ENCODE results near the gene CEMIP.
A peak's percentile ranks its signal among the peaks of the same experiment; 100 is the strongest.

The CEMIP gene

DNA sequence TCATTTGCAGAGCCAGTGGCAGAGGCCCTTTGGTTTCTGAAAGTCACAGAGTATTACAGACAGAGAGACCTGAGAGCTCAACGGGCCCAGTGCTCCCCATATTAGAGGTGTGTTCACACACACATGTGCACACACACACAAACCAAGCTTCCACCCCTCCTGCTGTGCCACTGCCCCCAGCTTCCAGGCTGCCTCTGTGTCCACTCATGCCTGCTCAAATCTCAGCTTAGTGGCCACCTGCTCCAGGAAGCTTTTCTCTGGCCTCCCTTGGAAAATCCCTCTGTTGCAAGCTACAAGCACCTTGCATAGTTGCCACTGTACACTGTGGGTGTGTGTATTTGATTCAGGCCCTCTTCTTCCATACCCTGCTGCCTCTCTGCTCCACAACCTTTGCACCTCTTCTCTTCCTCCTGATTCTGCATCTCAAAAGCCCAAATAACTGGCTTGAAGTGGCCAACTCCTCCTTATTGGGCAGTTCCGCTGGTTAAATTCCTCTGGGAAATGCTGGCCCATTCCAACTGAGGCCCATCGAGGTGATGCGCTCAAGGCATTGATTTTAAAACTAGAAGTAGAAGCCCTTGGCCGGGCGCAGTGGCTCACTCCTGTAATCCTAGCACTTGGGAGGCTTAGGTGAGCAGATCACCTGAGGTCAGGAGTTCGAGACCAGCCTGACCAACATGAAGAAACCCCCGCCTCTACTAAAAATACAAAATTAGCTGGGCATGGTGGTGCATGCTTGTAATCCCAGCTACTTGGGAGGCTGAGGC lies 187.4 kb downstream of the CEMIP start:
- peak; percentile 61 for DNase-seq

DNA sequence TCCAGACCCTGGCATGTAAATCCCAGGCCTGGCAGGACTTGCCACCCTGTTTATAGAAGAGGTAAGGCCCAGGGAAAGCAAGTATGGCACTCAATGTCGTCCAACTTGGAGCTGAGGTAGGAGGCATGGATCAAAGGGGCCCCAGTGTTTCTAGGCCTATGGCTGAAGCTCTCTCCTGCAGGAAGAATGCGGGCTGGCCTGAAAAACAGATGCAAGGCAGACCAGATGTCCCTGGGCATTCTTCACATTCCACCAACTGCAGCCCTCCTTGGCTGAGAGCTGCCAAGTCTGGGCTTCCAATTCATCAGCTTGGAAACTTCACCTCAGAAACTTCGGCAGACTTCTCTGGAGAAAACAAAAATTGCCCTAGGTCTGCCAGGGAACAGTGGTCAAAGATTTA lies 188.3 kb downstream of the CEMIP start:
- DNase-seq: peak; percentile 52

DNA sequence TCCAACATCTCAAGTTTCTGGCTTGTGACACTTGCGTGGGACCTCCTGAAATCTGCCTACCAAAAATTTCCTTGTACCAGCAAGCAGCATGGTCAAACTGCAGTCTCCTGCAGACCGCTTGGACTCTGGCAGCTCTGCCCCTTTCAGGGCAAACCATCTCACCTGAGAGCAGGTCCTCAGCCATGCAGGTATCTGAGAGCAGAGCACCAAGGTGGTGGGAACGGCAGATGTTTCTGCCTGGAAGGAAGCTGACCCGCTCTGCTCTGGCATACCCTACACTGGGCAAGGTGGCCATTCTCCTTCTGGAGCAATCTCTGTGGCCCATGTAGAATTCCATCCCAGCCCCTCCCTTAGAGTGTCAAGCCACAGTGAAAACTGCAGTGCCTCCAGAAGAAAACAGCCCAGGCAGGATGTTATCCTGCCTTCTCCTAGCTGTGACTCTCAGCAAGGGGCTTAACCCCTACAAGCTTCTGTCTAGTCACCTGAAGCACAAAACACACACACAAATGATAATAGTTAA lies 188.9 kb downstream of the CEMIP start:
- no peak for DNase-seq

DNA sequence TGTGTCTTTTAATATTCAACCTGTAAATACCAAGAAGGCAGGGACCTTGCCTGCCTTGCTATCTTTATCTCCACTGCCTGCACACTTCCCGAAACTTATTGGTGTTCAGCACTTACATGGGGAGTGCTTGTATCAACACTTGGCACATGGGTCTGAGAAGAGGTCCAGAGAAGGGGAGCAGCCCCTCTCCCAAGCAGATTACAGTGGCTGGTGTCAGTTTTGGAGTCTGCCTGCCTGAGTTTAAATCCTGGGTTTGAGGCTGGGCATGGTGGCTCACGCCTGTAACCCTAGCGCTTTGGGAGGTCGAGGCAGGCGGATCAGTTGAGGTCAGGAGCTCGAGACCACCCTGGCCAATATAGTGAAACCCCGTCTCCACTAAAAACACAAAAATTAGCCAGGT lies 190.1 kb downstream of the CEMIP start:
- DNase-seq: no peak

DNA sequence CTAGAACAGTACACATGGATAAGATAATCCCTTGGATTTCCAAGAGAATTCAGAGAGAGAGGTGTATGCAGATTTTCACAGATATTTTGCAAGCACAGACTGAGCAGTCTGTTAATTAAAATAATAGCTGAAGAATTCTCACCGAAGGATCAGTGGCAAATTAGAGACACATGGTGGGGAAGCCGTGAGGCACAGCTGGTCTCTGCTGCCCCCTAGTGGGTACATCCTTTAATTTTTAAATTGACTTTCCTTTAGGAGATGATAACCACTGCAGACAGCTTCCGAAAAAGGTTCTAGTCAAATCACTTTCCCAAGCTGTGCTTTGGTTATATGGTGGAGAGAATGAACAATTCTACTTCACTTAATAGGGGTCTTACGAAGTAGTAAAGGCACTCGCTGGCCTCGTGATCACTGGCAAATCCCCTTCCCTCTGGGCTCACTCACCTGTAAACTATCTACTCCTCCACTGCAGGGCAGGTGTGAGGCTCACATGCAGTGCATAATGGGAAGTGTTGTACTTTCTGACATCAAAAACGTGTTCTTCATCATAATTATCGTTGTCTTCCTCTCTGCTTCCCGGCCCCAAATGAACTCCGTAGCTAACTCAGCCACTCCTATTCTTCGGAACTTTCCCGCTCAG lies 191.0 kb downstream of the CEMIP start:
- DNase-seq: peak; percentile 93

DNA sequence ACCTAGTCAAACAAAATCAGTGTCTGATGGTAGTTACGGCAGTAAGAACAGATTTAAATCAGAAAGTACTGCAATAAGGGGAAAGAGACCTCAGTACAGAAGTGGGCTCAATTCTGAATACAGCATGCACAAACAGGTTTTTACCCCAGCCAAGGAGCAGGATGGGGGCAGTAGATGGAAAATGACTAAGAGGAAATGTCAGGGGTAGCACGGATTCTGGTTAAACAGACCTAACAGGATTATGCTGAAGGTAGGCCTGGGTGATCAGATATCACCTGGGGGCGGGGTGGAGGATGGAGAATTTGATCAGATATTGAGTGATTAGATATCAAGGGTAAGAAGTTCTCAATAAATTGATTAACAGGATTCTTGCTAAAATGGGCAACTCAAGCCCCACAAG lies 191.5 kb downstream of the CEMIP start:
- DNase-seq: no peak

DNA sequence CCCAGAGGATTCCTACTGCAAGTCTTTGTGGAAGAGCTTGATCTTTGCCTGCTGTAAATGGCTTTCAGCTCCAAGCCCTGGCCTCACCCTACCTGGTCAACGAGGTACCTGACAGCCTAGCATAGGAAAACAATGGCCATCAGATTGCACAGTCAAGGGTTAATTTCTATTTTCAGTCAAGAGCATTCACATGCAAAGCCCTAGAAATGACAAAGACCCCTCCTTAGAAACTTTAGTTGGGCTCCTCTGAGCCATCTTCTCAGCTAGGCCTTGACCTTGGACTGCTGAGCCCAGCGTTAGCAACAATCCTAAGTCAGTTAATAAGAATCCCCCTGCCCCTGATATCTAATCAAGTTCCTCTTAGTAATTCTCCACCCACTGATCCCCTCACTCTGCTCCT lies 192.0 kb downstream of the CEMIP start:
- DNase-seq: no peak

DNA sequence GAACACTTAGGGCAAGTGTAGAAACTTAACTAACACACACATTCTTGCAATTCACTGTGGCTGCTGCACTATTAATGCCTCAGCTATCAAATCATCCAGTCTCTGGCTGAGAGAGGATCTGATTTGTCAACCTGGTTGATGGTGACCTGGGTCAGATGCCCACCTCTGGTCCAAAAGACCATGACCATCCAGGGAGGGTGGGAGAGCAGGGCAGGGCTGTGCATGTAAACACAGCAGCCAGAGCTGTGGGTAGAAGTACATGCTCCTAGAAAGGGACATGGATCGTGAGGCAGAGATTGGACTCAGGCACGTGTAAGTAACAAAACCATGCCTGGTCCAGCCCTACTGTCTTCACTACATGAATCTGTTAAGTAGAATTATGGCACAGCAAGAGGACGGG lies 193.1 kb downstream of the CEMIP start:
- DNase-seq: no peak

DNA sequence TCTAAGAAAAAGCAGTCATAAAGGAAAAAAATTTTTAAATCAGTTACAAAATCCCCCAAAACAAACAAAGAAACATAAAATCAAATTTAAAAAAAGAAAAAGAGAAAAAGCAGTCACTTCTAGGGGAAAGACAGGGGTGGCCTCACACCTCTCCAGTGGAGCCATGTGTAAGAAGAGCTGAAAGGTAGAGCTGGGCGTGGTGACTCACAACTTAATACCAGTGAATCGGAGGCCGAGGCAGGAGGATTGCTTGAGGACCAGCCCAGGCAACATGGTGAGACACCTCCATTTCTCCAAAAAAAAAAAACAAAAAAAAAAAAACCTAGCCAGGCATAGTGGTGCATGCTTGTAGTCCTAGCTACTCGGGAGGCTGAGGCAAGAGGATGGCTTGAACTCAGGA lies 195.7 kb downstream of the CEMIP start:
- DNase-seq: no peak

DNA sequence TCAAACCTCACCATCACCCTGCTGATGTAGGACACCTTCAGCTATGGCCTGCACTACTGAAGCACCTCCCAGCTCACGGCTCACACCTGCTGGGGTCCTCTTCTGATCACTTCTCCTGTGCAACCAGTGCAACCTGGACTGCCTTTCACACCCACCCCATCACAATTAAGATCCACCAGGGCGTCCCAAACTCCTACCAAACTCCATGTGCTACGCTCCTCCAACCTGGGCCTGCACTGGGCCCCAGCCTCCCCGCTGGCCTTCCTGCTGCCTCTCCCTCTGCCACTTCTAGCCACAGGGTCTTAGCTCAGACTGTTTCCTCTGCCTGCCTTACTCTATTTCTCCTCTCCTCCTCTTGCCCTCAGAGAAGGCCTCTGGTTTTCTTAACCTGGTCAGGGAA lies 197.7 kb downstream of the CEMIP start:
- no peak for DNase-seq

DNA sequence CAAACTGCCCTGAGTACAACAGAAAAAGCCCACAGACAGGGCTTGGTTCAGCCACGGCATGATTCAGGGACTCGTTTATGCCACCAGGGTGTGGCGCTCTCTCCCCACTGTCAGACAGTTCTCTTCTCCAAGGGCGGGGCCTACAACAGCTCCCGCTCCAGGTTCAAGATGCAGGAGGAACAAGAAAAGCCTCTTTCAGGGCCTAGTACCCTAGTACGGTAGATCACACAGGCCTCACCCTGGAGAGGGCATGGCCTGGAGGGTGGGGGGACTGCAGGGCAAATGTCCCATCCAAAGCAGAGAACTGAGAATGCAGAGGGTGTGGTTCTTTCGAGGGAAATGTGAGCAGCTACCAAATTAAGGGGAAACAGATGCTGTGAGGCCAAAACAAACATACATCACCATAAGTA lies 198.5 kb downstream of the CEMIP start:
- peak; percentile 75 for DNase-seq

DNA sequence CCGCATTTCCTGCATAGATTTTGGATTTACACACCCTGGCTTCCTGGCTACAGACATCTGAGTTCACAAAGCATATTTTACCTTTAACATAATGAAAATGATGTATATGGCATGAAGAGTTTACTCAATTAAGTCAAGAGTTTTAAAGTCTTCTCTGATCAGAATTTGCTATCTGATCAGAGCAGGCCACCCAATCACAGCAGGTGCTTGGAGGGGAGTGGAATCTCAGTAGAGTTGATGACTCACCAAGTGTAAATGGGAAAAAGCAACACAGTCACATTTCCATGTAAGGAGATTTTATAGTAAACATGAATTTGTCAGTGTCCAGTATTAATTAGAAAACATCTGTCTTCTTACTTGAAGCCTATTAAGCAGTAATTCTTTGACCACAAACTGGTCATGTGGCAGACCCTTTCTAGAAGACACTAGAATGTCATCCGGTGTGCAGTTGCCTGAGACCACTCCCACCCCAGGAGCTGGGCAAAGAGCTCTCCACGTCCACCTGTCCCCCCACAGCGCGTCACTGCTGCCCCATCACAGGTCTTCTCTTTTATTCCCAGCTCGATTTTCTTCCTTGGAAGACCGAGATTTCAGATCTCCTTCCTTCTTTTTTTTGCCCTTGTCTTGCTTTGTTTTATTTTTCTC lies 199.6 kb downstream of the CEMIP start:
- no peak for DNase-seq

DNA sequence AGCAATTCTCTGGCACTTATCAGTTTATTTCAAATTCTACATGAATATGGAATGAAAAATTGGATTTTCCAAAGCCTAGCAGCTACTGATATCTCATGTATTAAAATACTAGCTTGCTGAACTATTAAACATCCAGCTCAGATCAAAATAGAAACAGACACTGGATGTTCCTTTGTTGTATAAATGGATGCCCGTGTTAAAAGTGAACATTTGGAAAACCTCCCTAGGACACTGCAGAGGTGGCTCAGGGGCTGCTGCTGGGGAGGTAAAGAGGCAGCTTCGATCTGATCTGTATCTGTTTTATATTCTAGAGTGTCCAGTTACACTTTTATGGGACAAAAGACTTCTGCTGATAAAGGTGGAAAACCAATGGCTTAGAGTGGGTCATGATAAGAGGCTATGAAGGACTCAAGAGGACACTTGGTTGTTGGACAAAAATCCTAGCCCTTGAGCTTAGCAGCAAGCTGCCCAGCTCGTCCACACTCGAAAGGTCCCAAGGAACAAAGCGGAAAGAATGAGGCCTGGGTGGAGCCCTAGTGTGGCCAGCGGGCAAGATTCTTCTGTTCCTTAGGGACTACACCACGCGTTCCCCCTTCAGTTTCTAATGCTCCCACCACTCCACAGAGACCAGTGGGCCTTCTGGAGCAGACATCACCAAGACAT lies 200.5 kb downstream of the CEMIP start:
- no peak for DNase-seq

DNA sequence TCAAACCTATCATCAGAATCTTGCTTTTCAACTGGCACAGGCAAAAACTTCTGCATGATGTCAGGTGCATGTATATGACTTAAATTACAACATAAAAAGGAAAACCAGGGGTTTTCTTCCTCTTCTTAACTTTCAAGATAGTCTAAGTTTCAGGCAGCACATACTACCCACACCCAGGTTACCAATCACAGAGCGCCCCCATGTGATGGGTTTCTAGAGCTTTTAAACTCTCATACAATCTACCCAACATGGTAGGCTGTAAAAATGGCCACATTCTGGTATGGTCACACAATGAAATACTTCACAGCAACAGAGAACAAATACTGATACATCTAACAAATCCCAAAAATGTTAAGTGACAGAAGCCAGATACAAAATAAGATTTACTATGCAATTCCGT lies 203.0 kb downstream of the CEMIP start:
- no peak for DNase-seq

DNA sequence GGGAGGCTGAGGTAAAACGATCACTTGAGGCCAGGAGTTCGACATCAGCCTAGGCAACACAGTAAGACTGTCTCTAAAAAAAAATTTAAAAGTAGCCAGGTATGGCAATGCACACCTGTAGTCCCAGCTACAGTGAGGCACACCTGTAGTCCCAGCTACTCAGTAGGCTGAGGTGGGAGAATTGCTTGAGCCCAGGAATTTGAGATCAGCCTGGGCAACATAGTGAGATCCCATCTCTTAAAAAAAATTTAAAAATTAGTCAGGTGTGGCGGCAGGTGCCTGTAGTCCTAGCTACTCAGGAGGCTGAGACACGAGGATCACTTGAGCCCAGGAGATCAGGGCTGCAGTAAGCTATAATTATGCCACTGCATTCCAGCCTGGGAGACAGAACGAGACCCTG lies 203.7 kb downstream of the CEMIP start:
- DNase-seq: no peak

DNA sequence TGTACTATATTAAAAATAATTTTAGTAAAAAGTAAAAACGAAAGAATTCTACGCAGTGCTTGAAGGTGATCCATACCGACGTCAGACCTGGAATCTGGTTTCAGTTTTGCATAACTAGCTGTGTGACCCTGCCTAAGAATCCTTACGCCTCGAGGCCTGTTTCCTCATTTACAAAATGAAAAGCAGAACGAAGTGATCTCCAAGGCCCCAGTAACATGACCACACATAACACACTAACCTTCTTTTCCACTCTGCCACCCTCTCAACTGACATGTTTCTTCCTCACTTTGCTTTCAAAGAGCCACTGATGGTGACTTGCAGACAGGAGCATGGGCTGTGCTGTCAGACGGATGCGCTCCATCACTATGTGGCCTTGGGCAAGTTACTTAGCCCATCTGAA lies 205.7 kb downstream of the CEMIP start:
- no peak for DNase-seq

DNA sequence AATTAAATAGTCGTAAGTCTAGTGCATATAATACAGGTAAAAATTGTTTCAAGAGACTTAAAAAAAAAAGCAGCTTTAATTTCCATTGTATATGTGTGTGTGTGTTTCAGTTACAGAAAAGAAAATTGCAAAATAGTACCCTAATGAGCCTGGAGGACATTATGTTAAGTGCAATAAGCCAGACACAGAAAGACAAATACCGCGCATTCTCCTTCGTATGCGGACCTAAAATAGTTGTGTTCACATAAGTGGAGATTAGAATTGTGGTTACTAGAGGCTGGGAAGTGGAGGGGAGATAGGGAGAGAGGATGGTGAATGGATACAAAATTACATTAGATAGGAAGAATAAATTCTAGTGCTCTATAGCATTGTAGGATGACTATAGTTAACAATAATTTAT lies 206.8 kb downstream of the CEMIP start:
- DNase-seq: no peak

DNA sequence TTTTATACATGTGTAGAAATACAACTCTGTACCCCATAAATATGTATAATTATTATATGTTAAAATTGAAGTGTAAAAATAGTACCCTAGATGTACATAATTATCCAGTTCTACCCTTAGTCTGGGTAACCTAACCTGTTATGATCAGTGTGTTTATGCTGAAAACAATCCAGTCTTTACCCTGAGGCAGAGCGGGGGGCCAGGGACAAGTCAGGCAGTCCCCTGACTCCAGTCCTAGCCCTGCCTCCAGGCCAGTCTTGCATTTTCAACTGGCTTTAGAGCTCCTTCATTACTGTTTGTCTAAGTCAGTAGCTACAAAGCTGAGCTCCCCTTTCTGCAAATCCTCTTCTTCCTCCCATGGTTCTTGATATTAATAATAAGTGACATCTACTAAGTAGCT lies 207.3 kb downstream of the CEMIP start:
- DNase-seq: no peak

DNA sequence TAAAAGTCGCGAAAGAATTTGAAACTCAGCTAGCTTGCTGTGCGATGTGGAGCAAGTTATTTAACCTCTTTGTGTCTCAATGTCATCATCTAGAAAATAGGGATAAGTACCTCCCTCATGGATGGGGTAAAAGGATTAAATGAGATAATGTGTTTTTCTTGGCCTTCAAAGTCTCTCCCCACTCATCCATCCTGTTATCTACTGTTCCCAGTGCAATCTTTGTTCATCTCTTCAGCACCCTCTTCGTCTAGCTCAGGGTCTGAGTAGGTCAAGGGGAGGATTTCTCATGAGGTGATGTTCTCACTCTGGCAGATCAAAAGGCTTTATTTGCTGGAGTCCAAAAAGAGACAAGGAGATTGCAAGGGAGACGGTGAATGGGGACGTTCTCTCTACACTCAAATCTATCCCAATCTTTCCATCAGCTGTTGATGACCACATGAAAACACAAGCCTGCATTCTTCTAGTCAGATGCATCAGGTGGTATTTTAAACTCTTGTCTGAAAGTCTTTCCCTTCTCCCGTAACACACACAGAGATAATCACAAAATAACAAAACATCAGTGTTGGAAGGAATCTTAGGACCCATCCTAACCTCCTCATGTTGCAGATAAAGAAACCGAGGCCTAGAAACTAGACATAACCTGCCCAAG lies 209.1 kb downstream of the CEMIP start:
- no peak for DNase-seq

DNA sequence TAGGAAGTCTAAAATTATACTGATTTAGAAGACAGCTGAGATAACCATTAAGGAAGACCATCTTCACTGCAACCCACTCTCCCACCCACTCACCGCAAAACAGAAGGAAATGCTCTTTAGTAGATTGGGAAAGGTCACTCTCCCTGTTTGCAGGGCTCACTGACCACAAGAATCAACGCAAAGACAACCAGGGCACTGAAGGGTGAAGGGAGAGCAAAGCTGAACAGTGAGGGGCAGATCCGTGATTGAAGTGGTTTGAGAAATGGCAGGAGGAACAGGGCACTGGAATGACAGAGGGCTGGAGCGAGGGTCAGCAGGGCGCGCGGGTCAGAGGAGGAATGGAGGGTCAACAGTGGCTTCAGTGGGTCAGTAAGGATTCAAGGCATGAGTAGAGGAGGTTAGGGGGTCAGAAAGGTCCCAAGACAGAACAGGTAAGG lies 209.9 kb downstream of the CEMIP start:
- peak; percentile 63 for DNase-seq

DNA sequence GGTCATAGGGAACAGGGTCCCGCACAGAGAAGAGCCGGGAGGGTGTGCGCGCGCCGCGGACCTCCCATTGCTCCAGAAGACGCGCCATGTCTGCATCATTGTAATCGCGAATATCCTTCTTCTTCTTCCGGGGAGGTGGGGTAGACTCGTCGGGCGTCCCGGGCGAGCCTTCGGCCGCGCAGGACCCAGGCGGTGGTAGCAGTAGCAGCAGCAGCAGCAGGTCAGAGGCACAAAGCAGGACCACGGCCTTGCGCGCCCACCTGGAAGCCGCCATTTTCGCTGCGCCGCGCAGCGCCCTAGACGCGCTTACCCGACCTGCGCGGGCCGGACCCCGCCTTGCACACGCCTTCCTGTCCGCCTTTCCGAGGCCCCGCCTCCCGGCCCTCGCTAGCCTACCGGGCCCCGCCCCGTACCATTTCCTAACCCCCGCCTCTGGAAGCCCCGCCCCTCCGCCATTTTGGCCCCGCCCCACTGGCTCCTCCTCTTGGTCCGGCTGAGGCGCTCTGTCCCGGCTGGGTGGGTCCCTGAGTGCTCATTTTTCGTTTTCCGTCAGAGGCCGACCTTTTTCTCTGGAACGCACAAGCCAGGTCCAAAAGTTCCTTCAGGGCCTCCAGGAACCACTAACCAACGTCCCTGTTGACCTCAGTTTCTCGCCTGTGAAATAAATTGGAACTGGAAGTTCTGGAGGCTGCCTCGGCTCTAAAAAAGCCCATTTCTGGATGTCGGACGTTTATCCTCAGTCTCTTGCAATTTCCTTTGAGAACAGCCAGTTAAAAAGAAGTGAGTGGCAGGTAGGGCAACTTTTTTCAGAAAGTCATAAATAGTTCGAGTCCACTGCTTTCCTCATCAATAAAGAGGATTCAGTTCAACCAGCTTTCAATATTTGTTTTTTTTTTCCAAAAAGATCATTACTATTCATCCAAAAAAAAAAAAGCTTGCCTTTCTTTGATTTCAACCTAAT lies 210.6 kb downstream of the CEMIP start, which contains the start of gene MESD:
MESD (minus strand) TSS at position 302 of the 961 bp plus-strand sequence; CDS start at position 274, 28 bp downstream.
- DNase-seq: peak; percentile 98

DNA sequence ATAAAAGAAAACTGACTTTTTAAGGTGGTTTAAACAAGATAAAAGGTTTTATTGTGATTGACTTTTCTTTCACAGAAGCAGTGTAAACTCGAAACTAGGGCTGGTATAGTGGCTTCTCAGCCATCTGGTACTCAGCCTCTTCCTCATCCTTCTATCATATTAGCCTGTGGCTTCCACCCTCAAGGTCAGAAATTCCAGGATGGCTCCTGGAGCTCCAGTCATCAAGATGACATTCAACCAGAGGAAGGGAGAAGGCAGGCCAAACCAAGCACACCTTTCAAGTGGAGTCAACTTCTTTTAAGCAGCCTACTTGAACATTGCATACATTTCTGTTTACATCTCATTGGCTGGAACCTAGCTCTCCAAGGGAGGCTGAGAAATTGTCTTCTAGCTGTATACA lies 211.8 kb downstream of the CEMIP start:
- no peak for DNase-seq
